Smooth muscle cell (in vitro differentiated cells): ENCODE measurements around the gene NDUFS6. TPM values are rescaled to one million over a fixed set of nuclear protein-coding genes. Genes with fewer than 3 reads are reported as not detected.

Experiments used
- DNase-seq: peaks from one replicate; lab custom pipeline; 2025; ENCODE audit not compliant: unreplicated experiment; lab: John Stamatoyannopoulos, UW
- H2AFZ ChIP-seq: fragments of 200-600 bp; sonication (generic); 2 replicates; pipeline ENCODE4 v1.6.0; 2016; ENCODE audit warnings: antibody characterized with exemption, low read depth, mild to moderate bottlenecking
- H3F3A ChIP-seq: fragments of 200-600 bp; sonication (generic); 2 replicates; pipeline ENCODE4 v1.6.0; 2017; ENCODE audit warnings: antibody characterized with exemption, low read depth
- H3K27ac ChIP-seq: fragments of 200-600 bp; sonication (generic); 2 replicates; pipeline ENCODE4 v1.5.1; 2016; ENCODE audit warnings: low read depth, mild to moderate bottlenecking
- H3K27me3 ChIP-seq: fragments of 200-600 bp; sonication (generic); 2 replicates; pipeline ENCODE4 v1.6.1; 2016; ENCODE audit warnings: low read depth, mild to moderate bottlenecking
- H3K36me3 ChIP-seq: fragments of 200-600 bp; sonication (generic); 2 replicates; pipeline ENCODE4 v1.5.1; 2016; ENCODE audit warnings: low read depth
- H3K4me1 ChIP-seq: fragments of 200-600 bp; sonication (generic); 2 replicates; pipeline ENCODE4 v1.5.1; 2016; ENCODE audit warnings: low read depth
- H3K4me2 ChIP-seq: fragments of 200-600 bp; sonication (generic); 2 replicates; pipeline ENCODE4 v1.6.0; 2016; ENCODE audit warnings: mild to moderate bottlenecking
- H3K4me3 ChIP-seq: fragments of 200-600 bp; sonication (generic); 2 replicates; pipeline ENCODE4 v1.5.1; 2016; ENCODE audit warnings: mild to moderate bottlenecking
- H3K79me2 ChIP-seq: fragments of 200-600 bp; sonication (generic); 2 replicates; pipeline ENCODE4 v1.6.0; 2016; ENCODE audit warnings: low read depth, mild to moderate bottlenecking
- H3K9ac ChIP-seq: fragments of 200-600 bp; sonication (generic); 2 replicates; pipeline ENCODE4 v1.6.0; 2016; ENCODE audit warnings: low read depth
- H3K9me3 ChIP-seq: fragments of 200-600 bp; sonication (generic); replicated peaks from 2 replicates; pipeline ENCODE4 v1.5.1; 2016; ENCODE audit warnings: low read depth
- H4K20me1 ChIP-seq: fragments of 200-600 bp; sonication (generic); 2 replicates; pipeline ENCODE4 v1.6.0; 2016; ENCODE audit warnings: low read depth
- CTCF ChIP-seq: fragments of 200-600 bp; sonication (generic); IDR thresholded peaks from 2 replicates; pipeline ENCODE4 v1.5.1; 2017; ENCODE audit warnings: borderline replicate concordance, mild to moderate bottlenecking, antibody characterized with exemption; ENCODE audit not compliant: insufficient read depth, poor library complexity, severe bottlenecking
- WGBS: methylation state at CpG from one replicate; pipeline ENCODE4 v1.1.7; 2016; ENCODE audit warnings: low lambda C conversion rate; 5-methylcytosine and 5-hydroxymethylcytosine counted together
- polyA plus RNA-seq: library from polyadenylated mRNA; unstranded; fragments of >200 nt; fragmentation: Nextera tagmentation; extraction: Ambion mirVana; gene quantifications from 2 replicates; pipeline ENCODE4 v1.2.1, GENCODE V29; 2016
- total RNA-seq: library from RNA; depleted of rRNA; stranded (reverse); fragments of >200 nt; gene quantifications from 2 replicates; pipeline ENCODE4 v1.2.3, GENCODE V29; 2014

Gene NDUFS6
- total and polyA plus RNA-seq, 2 experiments from 2014 or later, result 50.8 to 146 TPM

GRCh38 chr5:1784197-1785050, 16.8 kb upstream of the NDUFS6 start:
- Histone ChIP-seq H3K27me3 (no peaks in the 10 kb centered on the region), H4K20me1 (no peaks in the 10 kb centered on the region), H3K36me3 (no peaks in the 10 kb centered on the region), H2AFZ (no peak overlapping the region), H3K4me2 (no peak overlapping the region), H3F3A (no peaks in the 10 kb centered on the region), H3K9ac (no peak overlapping the region), H3K27ac (no peak overlapping the region), H3K9me3 (no peaks in the 10 kb centered on the region), H3K4me1 (no peaks in the 10 kb centered on the region), H3K4me3 (no peak overlapping the region), H3K79me2 (no peaks in the 10 kb centered on the region)
- DNase-seq, result no peak
- TF ChIP-seq CTCF, result no peak
- 85% methylated on average over 20 of the region's 20 CpGs for WGBS

GRCh38 chr5:1785062-1785461, 16.1 kb upstream of the NDUFS6 start:
- 88% methylated on average over 8 of the region's 8 CpGs for WGBS
- Histone ChIP-seq H2AFZ (no peak overlapping the region), H3F3A (no peaks in the 10 kb centered on the region)

GRCh38 chr5:1785984-1786383, 15.2 kb upstream of the NDUFS6 start:
- WGBS, result 96% methylated on average over 13 of the region's 13 CpGs
- H3K36me3 ChIP-seq, result no peaks in the 10 kb centered on the region
- no peak overlapping the region for H3K27ac ChIP-seq
- DNase-seq, result no peak
- H3K9me3 ChIP-seq, result no peaks in the 10 kb centered on the region
- H3K4me1 ChIP-seq, result peaks cover 12% of the 10 kb centered on the region
- no peaks in the 10 kb centered on the region for H4K20me1 ChIP-seq
- no peak overlapping the region for H2AFZ ChIP-seq
- H3K79me2 ChIP-seq, result no peaks in the 10 kb centered on the region
- no peak overlapping the region for H3K4me3 ChIP-seq
- TF ChIP-seq CTCF, result no peak
- no peaks in the 10 kb centered on the region for H3F3A ChIP-seq
- H3K27me3 ChIP-seq, result no peaks in the 10 kb centered on the region
- H3K9ac ChIP-seq, result no peak overlapping the region
- no peak overlapping the region for H3K4me2 ChIP-seq

More at GRCh38 chr5:1785062-1785461, 16.1 kb upstream of the NDUFS6 start:
- Histone ChIP-seq H3K4me1 (peaks cover 3% of the 10 kb centered on the region), H3K79me2 (no peaks in the 10 kb centered on the region), H3K9ac (no peak overlapping the region), H4K20me1 (no peaks in the 10 kb centered on the region), H3K4me2 (no peak overlapping the region), H3K27me3 (no peaks in the 10 kb centered on the region), H3K4me3 (no peak overlapping the region), H3K9me3 (no peaks in the 10 kb centered on the region), H3K27ac (no peak overlapping the region), H3K36me3 (no peaks in the 10 kb centered on the region)
- TF ChIP-seq CTCF, result no peak
- DNase-seq, result no peak
